Endodermal cell (in vitro differentiated cells): ENCODE measurements around the gene PAFAH1B1. TPM values are rescaled to one million over a fixed set of nuclear protein-coding genes. Genes with fewer than 3 reads are reported as not detected.
"Not testable (repeated sequence)": the region's sequence is repeated elsewhere in the genome, so short reads cannot be mapped to it uniquely, and the experiment has no call there.

Experiments
- DNase-seq: peaks from one replicate; pipeline ENCODE4 v3.0.0-alpha.2; 2017
- H3K27ac ChIP-seq: 2 replicates; pipeline ENCODE4 v1.5.1; 2013; ENCODE audit warnings: mild to moderate bottlenecking, low read depth, low read length, moderate library complexity
- H3K27me3 ChIP-seq: 2 replicates; pipeline ENCODE4 v1.6.1; 2013; ENCODE audit warnings: mild to moderate bottlenecking, low read length, moderate library complexity; ENCODE audit not compliant: insufficient read depth, control insufficient read depth, poor library complexity, severe bottlenecking
- H3K36me3 ChIP-seq: 2 replicates; pipeline ENCODE4 v1.7.0; 2013; ENCODE audit warnings: mild to moderate bottlenecking, low read length, moderate library complexity; ENCODE audit not compliant: control insufficient read depth, insufficient read depth
- H3K4me1 ChIP-seq: one replicate; pipeline ENCODE4 v1.7.0; 2013; ENCODE audit warnings: low read length; ENCODE audit not compliant: control insufficient read depth, insufficient read depth
- H3K4me3 ChIP-seq: 2 replicates; pipeline ENCODE4 v1.5.1; 2013; ENCODE audit warnings: mild to moderate bottlenecking, low read length, moderate library complexity
- H3K9ac ChIP-seq: 2 replicates; pipeline ENCODE4 v1.6.1; 2013; ENCODE audit warnings: mild to moderate bottlenecking, low read length, moderate library complexity; ENCODE audit not compliant: poor library complexity, severe bottlenecking; ENCODE audit errors: extremely low read depth
- H3K9me3 ChIP-seq: 2 replicates; pipeline ENCODE4 v1.6.1; 2013; ENCODE audit warnings: mild to moderate bottlenecking, low read length, moderate library complexity; ENCODE audit not compliant: control insufficient read depth
- H3K27ac Mint-ChIP-seq: 2 replicates; pipeline ENCODE4 v1.8.0; 2020; ENCODE audit warnings: mixed read lengths
- H3K27me3 Mint-ChIP-seq: 2 replicates; pipeline ENCODE4 v1.8.0; 2021; ENCODE audit warnings: mild to moderate bottlenecking, mixed read lengths; ENCODE audit not compliant: insufficient read depth
- H3K36me3 Mint-ChIP-seq: 2 replicates; pipeline ENCODE4 v1.8.0; 2020; ENCODE audit warnings: low read depth, mixed read lengths
- H3K4me1 Mint-ChIP-seq: 2 replicates; pipeline ENCODE4 v1.8.0; 2020; ENCODE audit warnings: mixed read lengths
- H3K4me3 Mint-ChIP-seq: 2 replicates; pipeline ENCODE4 v1.8.0; 2020; ENCODE audit warnings: mild to moderate bottlenecking, moderate library complexity, mixed read lengths
- H3K9me3 Mint-ChIP-seq: 2 replicates; pipeline ENCODE4 v1.8.0; 2020; ENCODE audit warnings: mild to moderate bottlenecking, mixed read lengths
- CTCF ChIP-seq: fragments of 200-600 bp; sonication (generic); conservative IDR thresholded peaks from 2 replicates; pipeline ENCODE4 v1.5.0; 2021; ENCODE audit warnings: antibody characterized with exemption, mild to moderate bottlenecking
- WGBS, 2 experiments: methylation state at CpG; one replicate each; pipeline versions ENCODE4 v1.1.5 to v1.1.7; 2013; ENCODE audit warnings: missing lambda C conversion rate in 2 of 2, mixed read lengths in 1 of 2; ENCODE audit not compliant: insufficient coverage in 1 of 2, insufficient read length in 1 of 2; 5-methylcytosine and 5-hydroxymethylcytosine counted together
- total RNA-seq, 2 donors: library from RNA; stranded (reverse); fragmentation: NEBNext Ultra II Directional in 1 of 2; extraction: Animal tissue kit (Norgen Biotek cat#: 25700) in 1 of 2; gene quantifications; 2 replicates in 1 of 2; 3 replicates in 1 of 2; pipeline ENCODE4 v1.2.1, GENCODE V29; 2021

PAFAH1B1 gene
- total RNA-seq, 2 donors from 2014 or later: 157 to 200 TPM

DNA sequence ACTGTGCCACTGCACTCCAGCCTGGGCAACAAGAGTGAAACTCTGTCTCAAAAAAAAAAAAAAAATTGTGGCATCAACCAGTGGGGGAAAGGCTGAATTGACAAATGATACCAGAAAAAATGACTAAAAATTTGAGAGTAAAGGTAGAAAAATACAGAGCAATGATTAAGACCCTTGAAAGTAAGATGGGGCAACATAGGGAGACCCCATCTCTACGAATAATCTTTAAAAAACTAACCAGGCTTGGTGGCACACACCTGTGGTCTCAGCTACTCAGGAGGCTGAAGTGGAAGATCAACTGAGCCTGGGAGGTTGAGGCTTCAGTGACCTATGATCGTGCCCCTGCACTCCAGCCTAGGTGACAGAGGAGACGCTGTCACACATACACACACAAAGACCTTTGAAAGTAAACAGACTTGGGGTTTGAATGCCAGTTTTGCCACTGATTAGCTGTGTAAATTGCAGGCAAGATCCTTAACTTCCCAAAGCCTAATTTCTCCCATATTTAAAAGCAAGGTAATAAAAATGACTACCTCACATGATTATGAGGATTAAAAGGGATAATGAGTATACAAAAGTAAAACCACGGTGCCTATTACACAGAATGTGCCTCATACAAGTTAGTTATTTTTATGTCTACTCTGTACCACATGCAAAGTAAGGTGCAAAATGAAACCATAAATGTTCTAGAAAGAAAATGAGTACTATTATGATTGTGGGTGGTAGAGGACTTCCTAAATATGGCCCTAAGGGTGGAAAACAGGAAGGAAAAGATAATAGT lies 21.7 kb upstream of the PAFAH1B1 start:
- H3K9me3 Mint-ChIP-seq: no peaks in the 10 kb centered on the region
- WGBS, 2 experiments: 90 to 91% methylated on average over 2 to 4 of the region's 4 CpGs
- H3K27ac Mint-ChIP-seq: no peak overlapping the region

DNA sequence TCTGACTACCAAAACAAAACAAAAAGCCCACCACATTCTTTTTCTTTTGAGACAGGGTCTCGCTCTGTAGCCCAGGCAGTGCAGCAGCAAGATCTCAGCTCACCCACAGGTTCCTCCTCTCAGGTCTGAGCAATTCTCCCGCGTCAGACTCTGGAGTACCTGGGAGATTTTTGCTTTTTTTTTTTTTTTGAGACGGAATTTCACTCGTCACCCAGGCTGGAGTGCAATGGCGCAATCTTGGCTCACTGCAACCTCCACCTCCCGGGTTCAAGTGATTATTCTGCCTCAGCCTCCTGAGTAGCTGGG lies 21.2 kb upstream of the PAFAH1B1 start:
- not testable (repeated sequence) for DNase-seq, H3K9me3 ChIP-seq, H3K9ac ChIP-seq, H3K27me3 Mint-ChIP-seq, H3K36me3 Mint-ChIP-seq, H3K27ac ChIP-seq, H3K4me1 Mint-ChIP-seq, H3K9me3 Mint-ChIP-seq, H3K4me3 ChIP-seq, H3K36me3 ChIP-seq, H3K4me3 Mint-ChIP-seq, H3K4me1 ChIP-seq, H3K27ac Mint-ChIP-seq, H3K27me3 ChIP-seq
- WGBS, 2 experiments: 65 to 84% methylated on average over 5 to 7 of the region's 7 CpGs

More for the DNA sequence above, 21.7 kb upstream of the PAFAH1B1 start:
- H3K9ac ChIP-seq: no peak overlapping the region
- no peaks in the 10 kb centered on the region for H3K4me1 ChIP-seq
- H3K36me3 Mint-ChIP-seq: no peaks in the 10 kb centered on the region
- no peak overlapping the region for H3K27ac ChIP-seq
- no peak overlapping the region for H3K4me3 ChIP-seq
- H3K27me3 Mint-ChIP-seq: no peaks in the 10 kb centered on the region
- no peak for DNase-seq
- no peaks in the 10 kb centered on the region for H3K4me1 Mint-ChIP-seq
- no peaks in the 10 kb centered on the region for H3K36me3 ChIP-seq
- H3K4me3 Mint-ChIP-seq: no peak overlapping the region
- no peaks in the 10 kb centered on the region for H3K9me3 ChIP-seq
- H3K27me3 ChIP-seq: no peaks in the 10 kb centered on the region
- TF ChIP-seq CTCF: no peak

DNA sequence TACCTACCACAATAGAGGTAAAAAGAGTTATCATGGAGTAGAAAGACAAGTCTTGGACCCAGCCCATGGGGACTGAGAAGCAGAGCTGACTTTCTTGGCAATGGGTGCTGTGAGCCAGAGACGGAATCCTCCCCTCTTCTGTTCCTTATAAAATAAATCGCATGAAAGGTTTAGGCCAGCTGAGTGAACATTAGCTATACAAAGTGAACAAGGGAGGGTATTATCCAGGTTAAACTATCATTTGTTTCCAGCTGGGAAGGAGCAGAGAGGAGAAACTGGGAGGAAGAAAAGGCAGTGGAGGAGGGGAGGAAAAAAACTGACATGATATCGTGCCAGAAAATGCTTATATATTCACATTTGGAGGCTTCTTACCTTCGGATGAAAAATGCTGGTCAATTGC lies 13.3 kb upstream of the PAFAH1B1 start:
- H3K9me3 ChIP-seq: no peaks in the 10 kb centered on the region
- no peak for TF ChIP-seq CTCF
- H3K4me1 ChIP-seq: peaks cover 6% of the 10 kb centered on the region
- H3K4me3 ChIP-seq: no peak overlapping the region
- peaks cover 10% of the 10 kb centered on the region for H3K4me1 Mint-ChIP-seq
- H3K27ac ChIP-seq: peak overlapping the region; percentile 44
- H3K27me3 Mint-ChIP-seq: no peaks in the 10 kb centered on the region
- no peaks in the 10 kb centered on the region for H3K27me3 ChIP-seq
- H3K36me3 ChIP-seq: no peaks in the 10 kb centered on the region
- peak; percentile 32 for DNase-seq
- no peaks in the 10 kb centered on the region for H3K36me3 Mint-ChIP-seq
- no peak overlapping the region for H3K4me3 Mint-ChIP-seq
- peaks cover 2% of the 10 kb centered on the region for H3K9me3 Mint-ChIP-seq
- 71 to 84% methylated on average over 1 to 3 of the region's 4 CpGs for WGBS, 2 experiments
- no peak overlapping the region for H3K9ac ChIP-seq
- no peak overlapping the region for H3K27ac Mint-ChIP-seq

DNA sequence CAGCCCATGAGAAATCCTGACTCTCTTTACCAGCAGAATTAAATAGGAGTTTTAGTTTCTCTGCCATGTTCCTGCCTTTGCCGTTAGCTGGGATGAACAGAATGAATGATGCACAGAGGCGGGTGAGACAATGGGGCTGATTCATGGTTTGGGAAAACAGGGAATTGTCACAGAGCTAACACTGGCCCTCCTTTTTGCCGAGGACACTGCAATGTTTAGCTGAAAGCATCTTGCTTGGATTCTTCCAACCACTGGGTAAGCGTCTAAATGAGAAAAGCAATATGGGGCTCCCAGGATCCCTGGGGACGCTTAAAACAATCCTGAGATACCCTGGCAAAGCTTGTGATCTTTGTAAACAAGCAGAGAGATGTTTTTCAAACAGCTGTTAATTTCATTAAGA lies 12.8 kb upstream of the PAFAH1B1 start:
- H3K9me3 ChIP-seq: no peaks in the 10 kb centered on the region
- H3K27ac Mint-ChIP-seq: peak overlapping the region; percentile 3
- no peak overlapping the region for H3K9ac ChIP-seq
- TF ChIP-seq CTCF: no peak
- 52 to 72% methylated on average over 5 of the region's 5 CpGs for WGBS, 2 experiments
- H3K27ac ChIP-seq: peak overlapping the region; percentile 44
- peaks cover 3% of the 10 kb centered on the region for H3K9me3 Mint-ChIP-seq
- H3K27me3 Mint-ChIP-seq: no peaks in the 10 kb centered on the region
- no peak overlapping the region for H3K4me3 ChIP-seq
- H3K27me3 ChIP-seq: no peaks in the 10 kb centered on the region
- peaks cover 10% of the 10 kb centered on the region for H3K4me1 Mint-ChIP-seq
- peaks cover 6% of the 10 kb centered on the region for H3K4me1 ChIP-seq
- no peaks in the 10 kb centered on the region for H3K36me3 ChIP-seq
- no peak overlapping the region for H3K4me3 Mint-ChIP-seq
- DNase-seq: peak; percentile 46
- no peaks in the 10 kb centered on the region for H3K36me3 Mint-ChIP-seq
